ENCODE data around the gene FARSA.
A peak's percentile ranks its signal among the peaks of the same experiment; 100 is the strongest.
"Not testable (repeated sequence)": the region's sequence is repeated elsewhere in the genome, so short reads cannot be mapped to it uniquely, and the experiment has no call there.

FARSA gene

DNA sequence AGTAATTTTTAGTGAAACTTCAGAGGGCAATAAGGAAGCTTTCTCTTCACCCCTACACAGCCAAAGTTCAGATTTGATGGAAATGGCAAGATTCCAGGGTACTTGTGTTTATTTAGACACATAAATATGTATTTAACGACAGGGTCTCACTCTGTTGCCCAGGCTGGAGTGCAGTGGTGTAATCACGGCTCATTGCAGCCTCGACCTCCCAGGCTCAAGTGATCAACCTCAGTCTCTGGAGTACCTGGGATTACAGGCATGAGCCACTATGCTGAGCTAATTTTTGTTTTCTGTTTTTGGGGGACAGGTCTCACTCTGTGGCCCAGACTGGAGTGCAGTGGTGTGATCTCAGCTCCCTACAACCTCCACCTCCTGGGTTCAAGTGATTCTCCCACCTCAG, 12.5 kb downstream of the FARSA start:
- Histone ChIP-seq H3K27me3 (ENCODE audit: control insufficient read depth, insufficient read depth, low read length) (no peaks in the 10 kb centered on the region), H3K9me3 (ENCODE audit: control insufficient read depth, low read length) (no peaks in the 10 kb centered on the region), H3K4me3 (ENCODE audit: low read length) (no peak overlapping the region), H3K4me1 (ENCODE audit: control insufficient read depth, insufficient read depth, low read length) (no peaks in the 10 kb centered on the region), H3K36me3 (ENCODE audit: control insufficient read depth, insufficient read depth, low read length) (peaks cover 9% of the 10 kb centered on the region), H3K9ac (ENCODE audit: low read length) (no peak overlapping the region)

DNA sequence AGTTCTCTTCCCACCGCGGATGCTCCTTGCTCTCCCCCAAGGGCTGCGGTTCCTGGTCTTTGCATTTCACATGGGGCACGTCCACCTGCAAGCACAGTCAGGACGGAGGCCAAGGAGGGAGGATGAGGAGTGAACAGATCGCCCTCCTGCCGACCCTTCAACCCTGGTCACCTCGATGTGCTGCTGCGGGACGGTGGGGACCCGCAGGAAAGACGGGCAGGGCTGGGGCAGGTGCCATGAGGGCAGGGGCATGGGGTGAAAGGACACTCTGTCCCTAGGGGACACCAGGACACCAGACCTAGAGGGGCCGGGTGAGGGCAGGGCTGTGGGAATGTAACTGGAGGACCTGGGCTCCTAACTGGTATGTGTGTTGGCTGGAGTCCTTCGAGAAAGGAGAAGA, 15.3 kb downstream of the FARSA start:
- Histone ChIP-seq H3K4me1 (ENCODE audit: control insufficient read depth, insufficient read depth, low read length) (peaks cover 7% of the 10 kb centered on the region), H3K9me3 (ENCODE audit: control insufficient read depth, low read length) (no peaks in the 10 kb centered on the region), H3K4me3 (ENCODE audit: low read length) (no peak overlapping the region), H3K27me3 (ENCODE audit: control insufficient read depth, insufficient read depth, low read length) (no peaks in the 10 kb centered on the region), H3K36me3 (ENCODE audit: control insufficient read depth, insufficient read depth, low read length) (no peaks in the 10 kb centered on the region), H3K9ac (ENCODE audit: low read length) (no peak overlapping the region)

DNA sequence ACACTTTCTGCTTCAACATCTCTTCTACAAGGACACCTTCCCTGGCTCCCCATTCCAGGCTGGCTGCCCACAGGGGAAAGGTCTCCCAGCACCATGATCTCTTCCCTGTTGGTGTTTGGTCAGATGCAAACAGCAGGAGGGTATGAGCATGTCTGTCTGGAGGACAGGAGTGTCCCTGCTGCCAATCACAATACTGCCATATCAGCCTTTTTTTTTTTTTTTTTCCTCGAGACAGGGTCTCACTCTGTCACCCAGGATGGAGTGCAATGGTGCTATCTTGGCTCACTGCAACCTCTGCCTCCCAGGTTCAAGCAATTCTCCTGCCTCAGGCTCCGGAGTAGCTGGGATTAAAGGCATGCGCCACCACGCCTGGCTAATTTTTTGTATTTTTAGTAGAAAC, 17.7 kb downstream of the FARSA start:
- H3K9me3 ChIP-seq (ENCODE audit: control insufficient read depth, low read length); H3K9ac ChIP-seq (ENCODE audit: low read length); H3K4me3 ChIP-seq (ENCODE audit: low read length); H3K27me3 ChIP-seq (ENCODE audit: control insufficient read depth, insufficient read depth, low read length); H3K36me3 ChIP-seq (ENCODE audit: control insufficient read depth, insufficient read depth, low read length): not testable (repeated sequence)
- peaks cover 19% of the 10 kb centered on the region for H3K4me1 ChIP-seq (ENCODE audit: control insufficient read depth, insufficient read depth, low read length)

DNA sequence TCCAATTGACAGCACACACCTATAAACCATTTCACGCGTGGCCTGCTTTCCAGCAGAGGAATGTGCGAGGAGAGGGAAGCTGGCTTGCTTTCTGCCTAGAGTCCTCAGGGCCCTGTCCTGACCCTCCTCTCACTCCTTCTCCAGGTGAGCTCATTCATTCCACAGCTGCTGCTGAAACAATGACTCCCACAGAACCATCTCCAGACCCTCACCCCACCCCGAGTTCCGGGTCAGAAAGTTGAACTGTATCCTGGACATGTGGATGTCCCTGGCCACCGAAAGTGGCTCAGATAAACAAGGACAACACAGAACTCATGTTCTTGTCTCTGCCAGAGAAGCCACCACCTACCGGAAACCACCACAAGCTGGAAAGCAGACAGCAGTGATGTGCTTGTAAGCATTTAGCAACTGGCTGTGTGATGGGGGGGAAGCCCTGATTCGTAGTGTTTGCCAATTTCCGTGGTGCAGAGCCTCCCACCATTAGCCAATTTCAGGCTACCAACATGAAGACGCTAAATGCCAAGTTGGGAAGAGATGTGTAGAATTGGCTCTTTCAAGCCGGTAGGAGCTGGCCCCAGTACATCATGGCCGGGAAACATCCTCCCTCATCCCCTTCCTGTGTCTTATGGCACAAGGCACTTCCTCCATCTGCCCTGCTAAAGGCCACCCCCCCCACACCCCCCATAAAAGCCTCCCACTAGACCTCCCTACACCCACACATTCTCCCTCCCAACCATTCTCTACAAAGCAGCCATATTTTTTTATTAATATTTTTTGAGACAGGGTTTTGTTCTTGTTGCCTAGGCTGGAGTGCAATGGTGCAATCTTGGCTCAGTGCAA, 19.4 kb downstream of the FARSA start:
- Histone ChIP-seq H3K4me3 (ENCODE audit: low read length) (no peak overlapping the region), H3K9ac (ENCODE audit: low read length) (no peak overlapping the region)

DNA sequence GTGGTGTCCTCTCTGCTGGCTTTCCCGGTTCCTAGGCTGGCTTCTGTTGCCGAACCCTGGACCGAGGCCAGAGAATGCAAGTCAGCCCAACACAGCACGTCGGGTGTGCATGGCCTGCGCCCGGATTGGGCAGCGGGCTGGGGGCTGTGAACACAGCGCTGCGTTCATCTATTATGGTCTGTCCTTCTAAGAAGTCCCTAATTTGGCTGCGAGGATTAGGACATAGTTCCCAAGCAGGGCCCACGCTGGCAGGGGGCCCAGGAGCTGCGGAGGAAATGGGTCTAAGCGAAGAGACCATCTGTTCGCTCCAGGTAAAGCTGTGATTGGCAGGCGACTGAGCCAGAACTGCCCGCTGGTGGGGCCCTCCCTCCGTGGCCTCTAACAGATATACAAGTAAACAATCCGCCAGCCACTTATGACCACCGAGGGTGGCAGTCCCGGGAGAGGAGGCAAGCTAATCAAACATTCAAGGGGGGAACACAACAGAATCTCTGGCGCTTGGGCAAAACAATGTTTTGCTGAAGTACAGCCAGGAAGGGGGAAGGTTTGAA, 20.4 kb downstream of the FARSA start:
- Histone ChIP-seq H3K4me1 (ENCODE audit: control insufficient read depth, insufficient read depth, low read length) (peaks cover 19% of the 10 kb centered on the region), H3K27me3 (ENCODE audit: control insufficient read depth, insufficient read depth, low read length) (no peaks in the 10 kb centered on the region), H3K4me3 (ENCODE audit: low read length) (no peak overlapping the region), H3K9me3 (ENCODE audit: control insufficient read depth, low read length) (no peaks in the 10 kb centered on the region), H3K9ac (ENCODE audit: low read length) (peak overlapping the region; percentile 38), H3K36me3 (ENCODE audit: control insufficient read depth, insufficient read depth, low read length) (no peaks in the 10 kb centered on the region)

More for the DNA sequence above, 19.4 kb downstream of the FARSA start:
- no peaks in the 10 kb centered on the region for H3K9me3 ChIP-seq (ENCODE audit: control insufficient read depth, low read length)
- H3K4me1 ChIP-seq (ENCODE audit: control insufficient read depth, insufficient read depth, low read length): peaks cover 19% of the 10 kb centered on the region
- no peaks in the 10 kb centered on the region for H3K27me3 ChIP-seq (ENCODE audit: control insufficient read depth, insufficient read depth, low read length)
- no peaks in the 10 kb centered on the region for H3K36me3 ChIP-seq (ENCODE audit: control insufficient read depth, insufficient read depth, low read length)

DNA sequence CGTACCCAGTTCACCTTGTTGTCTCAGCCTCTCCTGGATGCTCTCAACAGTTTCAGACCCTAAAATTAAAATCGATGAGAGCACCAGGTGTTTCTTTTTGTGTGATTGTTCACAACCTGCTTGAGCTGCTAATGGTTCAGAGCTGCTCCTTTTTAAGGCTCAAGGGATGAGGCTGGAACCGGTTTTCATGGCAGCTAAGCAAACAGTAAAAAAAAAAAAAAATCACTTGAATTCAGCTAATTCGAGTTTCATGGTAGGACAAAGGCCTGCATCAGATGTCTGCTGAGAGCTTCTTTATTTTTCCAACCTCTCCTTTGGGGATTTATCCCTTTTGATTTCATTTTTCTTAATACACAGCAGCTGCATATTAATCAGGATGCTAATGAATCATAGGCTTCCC, 20.9 kb downstream of the FARSA start:
- Histone ChIP-seq H3K27me3 (ENCODE audit: control insufficient read depth, insufficient read depth, low read length) (no peaks in the 10 kb centered on the region), H3K4me1 (ENCODE audit: control insufficient read depth, insufficient read depth, low read length) (peaks cover 19% of the 10 kb centered on the region), H3K9ac (ENCODE audit: low read length) (no peak overlapping the region), H3K4me3 (ENCODE audit: low read length) (no peak overlapping the region), H3K9me3 (ENCODE audit: control insufficient read depth, low read length) (no peaks in the 10 kb centered on the region), H3K36me3 (ENCODE audit: control insufficient read depth, insufficient read depth, low read length) (no peaks in the 10 kb centered on the region)

DNA sequence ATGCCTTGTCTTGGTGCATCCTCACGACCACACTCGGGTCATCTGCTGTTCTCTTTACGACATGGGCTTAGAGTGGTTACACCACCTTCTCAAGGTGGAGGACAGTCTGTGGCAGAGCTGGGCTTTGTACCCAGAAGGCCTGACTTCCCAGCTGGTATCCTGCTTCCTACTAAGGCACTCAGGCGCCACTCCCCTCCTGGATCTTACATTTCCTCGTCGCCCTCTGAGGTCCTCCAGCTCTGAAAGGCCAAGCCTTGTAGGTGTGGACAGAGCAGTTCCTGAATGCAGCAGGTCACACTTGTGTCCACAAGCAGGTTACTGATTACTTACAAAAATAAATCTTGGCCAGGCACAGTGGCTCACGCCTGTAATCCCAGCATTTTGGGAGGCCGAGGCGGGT, 26.3 kb downstream of the FARSA start:
- Histone ChIP-seq H3K4me3 (ENCODE audit: low read length) (no peak overlapping the region), H3K27me3 (ENCODE audit: control insufficient read depth, insufficient read depth, low read length) (no peaks in the 10 kb centered on the region), H3K4me1 (ENCODE audit: control insufficient read depth, insufficient read depth, low read length) (peaks cover 1% of the 10 kb centered on the region), H3K9me3 (ENCODE audit: control insufficient read depth, low read length) (no peaks in the 10 kb centered on the region), H3K36me3 (ENCODE audit: control insufficient read depth, insufficient read depth, low read length) (no peaks in the 10 kb centered on the region), H3K9ac (ENCODE audit: low read length) (no peak overlapping the region)

DNA sequence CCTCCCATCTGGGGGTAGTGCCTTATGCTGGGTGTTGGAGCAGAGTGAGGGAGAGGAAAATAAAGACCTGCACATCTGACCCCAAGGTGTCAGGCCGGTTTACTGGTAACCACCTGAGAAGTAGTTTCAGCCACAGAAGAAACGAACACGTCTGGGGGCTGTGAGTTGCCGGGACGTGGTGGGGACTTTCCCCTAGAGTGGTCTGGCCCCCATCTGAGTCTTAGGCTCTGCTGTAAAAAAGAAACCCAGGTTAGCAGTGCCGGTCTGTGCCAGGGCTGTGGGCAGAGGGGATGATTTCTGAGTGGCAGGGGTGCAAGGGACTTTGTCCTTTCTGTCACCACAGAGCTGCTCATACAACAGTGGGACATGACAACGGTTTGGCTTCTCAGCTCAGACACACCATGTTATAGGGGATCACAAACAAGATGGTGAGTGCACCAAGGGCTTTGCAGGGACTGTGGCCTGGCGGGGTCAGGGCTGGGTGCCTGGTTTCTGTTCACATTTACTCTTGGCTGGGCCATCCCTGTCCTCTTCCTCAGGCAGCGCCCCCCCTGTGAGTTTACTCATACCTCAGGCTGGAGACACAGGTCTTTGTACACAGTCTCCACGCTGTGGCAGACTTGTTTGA, 33.5 kb downstream of the FARSA start:
- no peak overlapping the region for H3K9ac ChIP-seq (ENCODE audit: low read length)
- H3K27me3 ChIP-seq (ENCODE audit: control insufficient read depth, insufficient read depth, low read length): no peaks in the 10 kb centered on the region
- H3K9me3 ChIP-seq (ENCODE audit: control insufficient read depth, low read length): no peaks in the 10 kb centered on the region
- no peaks in the 10 kb centered on the region for H3K36me3 ChIP-seq (ENCODE audit: control insufficient read depth, insufficient read depth, low read length)
- H3K4me3 ChIP-seq (ENCODE audit: low read length): no peak overlapping the region
- no peaks in the 10 kb centered on the region for H3K4me1 ChIP-seq (ENCODE audit: control insufficient read depth, insufficient read depth, low read length)

DNA sequence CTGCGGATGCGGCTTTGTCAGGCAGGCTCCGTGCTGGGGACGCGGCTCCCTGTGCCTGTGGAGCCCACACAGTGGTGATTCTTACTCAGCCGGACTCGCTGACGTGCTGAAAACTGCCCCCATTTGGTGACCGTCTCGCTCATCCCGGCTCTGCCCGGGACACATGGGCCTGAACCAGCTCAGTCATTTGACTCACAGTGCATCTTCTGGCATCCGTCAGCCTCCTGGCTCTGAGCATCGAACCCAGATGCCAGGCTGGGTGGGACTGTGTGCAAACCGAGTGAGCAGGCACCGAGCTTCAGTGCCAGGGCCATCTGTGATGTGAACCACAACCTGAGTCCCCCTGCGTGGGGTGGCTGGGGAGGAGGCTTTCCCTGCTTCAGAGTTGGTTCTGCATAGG, 37.1 kb downstream of the FARSA start:
- Histone ChIP-seq H3K27me3 (ENCODE audit: control insufficient read depth, insufficient read depth, low read length) (no peaks in the 10 kb centered on the region), H3K4me1 (ENCODE audit: control insufficient read depth, insufficient read depth, low read length) (peaks cover 8% of the 10 kb centered on the region), H3K4me3 (ENCODE audit: low read length) (no peak overlapping the region), H3K9me3 (ENCODE audit: control insufficient read depth, low read length) (no peaks in the 10 kb centered on the region), H3K36me3 (ENCODE audit: control insufficient read depth, insufficient read depth, low read length) (no peaks in the 10 kb centered on the region), H3K9ac (ENCODE audit: low read length) (no peak overlapping the region)

DNA sequence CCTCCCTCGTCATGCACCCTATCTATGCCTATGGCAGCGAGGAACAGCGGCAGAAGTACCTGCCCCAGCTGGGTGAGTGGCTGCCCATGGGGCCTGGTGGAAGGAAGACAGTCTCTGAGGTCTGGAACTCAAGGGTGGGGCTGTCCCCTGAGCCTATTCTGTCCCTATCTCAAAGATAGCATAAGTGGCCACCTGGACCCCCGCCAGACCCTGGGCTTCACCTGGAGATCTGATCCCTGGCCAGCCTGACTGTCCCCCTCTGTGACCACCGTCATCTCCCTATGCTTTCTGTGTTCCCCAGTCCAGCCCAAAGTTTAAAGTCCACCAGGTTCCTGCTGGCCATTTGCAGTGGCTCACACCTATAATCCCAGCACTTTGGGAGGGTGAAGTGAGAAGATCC, 39.9 kb downstream of the FARSA start:
- no peaks in the 10 kb centered on the region for H3K9me3 ChIP-seq (ENCODE audit: control insufficient read depth, low read length)
- H3K27me3 ChIP-seq (ENCODE audit: control insufficient read depth, insufficient read depth, low read length): no peaks in the 10 kb centered on the region
- H3K36me3 ChIP-seq (ENCODE audit: control insufficient read depth, insufficient read depth, low read length): no peaks in the 10 kb centered on the region
- H3K4me1 ChIP-seq (ENCODE audit: control insufficient read depth, insufficient read depth, low read length): peaks cover 9% of the 10 kb centered on the region
- H3K9ac ChIP-seq (ENCODE audit: low read length): no peak overlapping the region
- no peak overlapping the region for H3K4me3 ChIP-seq (ENCODE audit: low read length)

DNA sequence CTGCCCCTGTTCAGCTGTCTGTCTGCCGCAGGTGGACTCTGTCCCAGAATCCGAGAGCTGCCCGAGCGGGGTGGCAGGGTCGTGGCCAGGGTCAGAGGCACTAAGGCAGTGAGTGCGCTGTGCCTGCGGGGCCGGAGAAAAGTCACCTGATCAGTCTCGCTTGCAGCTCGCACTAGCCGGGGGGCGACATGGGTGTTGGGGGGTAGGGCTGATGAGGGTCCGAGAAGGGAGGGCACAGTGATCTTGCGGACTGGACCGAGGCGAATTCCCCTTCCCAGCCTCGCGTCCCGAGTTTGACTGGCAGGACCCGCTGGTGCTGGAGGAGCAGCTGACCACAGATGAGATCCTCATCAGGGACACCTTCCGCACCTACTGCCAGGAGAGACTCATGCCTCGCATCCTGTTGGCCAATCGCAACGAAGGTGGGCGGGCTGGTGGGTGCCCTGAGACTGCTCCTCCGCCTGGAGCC, 41.9 kb downstream of the FARSA start:
- Histone ChIP-seq H3K36me3 (ENCODE audit: control insufficient read depth, insufficient read depth, low read length) (no peaks in the 10 kb centered on the region), H3K9me3 (ENCODE audit: control insufficient read depth, low read length) (no peaks in the 10 kb centered on the region), H3K4me3 (ENCODE audit: low read length) (peak overlapping the region; percentile 90), H3K9ac (ENCODE audit: low read length) (peak overlapping the region; percentile 55), H3K27me3 (ENCODE audit: control insufficient read depth, insufficient read depth, low read length) (peaks cover 4% of the 10 kb centered on the region), H3K4me1 (ENCODE audit: control insufficient read depth, insufficient read depth, low read length) (peaks cover 9% of the 10 kb centered on the region)

DNA sequence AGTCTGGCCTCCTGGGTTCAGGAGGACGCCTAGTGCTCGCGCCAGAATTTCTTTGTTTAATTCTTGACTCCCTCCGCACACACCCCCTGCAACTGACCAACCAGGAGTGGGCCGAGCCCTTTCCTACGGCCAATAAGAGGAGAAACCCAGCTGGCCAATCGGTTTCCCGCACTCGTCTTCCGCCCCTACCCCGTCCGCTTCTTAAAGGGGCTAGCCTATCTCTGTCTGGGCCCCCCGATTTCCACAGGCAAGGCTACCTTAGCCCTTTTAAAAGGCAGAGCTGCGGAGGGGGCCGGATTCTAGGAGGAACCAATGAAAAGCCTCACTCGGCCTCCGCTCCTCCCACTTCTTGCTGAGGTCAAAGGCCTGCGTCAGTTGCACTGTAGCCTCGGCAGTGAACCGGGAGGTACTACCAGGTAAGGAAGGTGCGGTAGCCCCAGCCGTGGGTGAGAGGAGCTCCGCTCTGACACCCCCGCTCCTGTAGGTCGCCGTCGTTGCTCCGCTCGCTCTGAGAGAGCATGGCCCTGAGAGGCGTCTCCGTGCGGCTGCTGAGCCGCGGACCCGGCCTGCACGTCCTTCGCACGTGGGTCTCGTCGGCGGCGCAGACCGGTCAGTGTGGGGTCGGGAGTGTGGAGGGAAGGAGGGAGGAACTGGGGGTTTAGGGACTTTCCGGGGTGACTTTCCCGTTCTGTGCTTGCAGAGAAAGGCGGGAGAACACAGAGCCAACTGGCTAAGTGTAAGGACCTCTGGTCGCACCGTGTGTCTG, 42.5 kb downstream of the FARSA start, which contains the start of gene GCDH:
TSS of gene GCDH (plus strand) at position 374 of the 766 bp plus-strand sequence. CDS start at position 519, 145 bp downstream.
- Histone ChIP-seq H3K9me3 (ENCODE audit: control insufficient read depth, low read length) (no peaks in the 10 kb centered on the region), H3K36me3 (ENCODE audit: control insufficient read depth, insufficient read depth, low read length) (no peaks in the 10 kb centered on the region), H3K4me1 (ENCODE audit: control insufficient read depth, insufficient read depth, low read length) (peaks cover 9% of the 10 kb centered on the region), H3K4me3 (ENCODE audit: low read length) (peak within 1 kb of the TSS; percentile 90), H3K9ac (ENCODE audit: low read length) (peak within 1 kb of the TSS; percentile 55), H3K27me3 (ENCODE audit: control insufficient read depth, insufficient read depth, low read length) (peaks cover 10% of the 10 kb centered on the region)

All from mucosa of stomach (tissue), 1 donor.